IMR-90 (cell line): ENCODE measurements around the gene TBXAS1. TPM values are rescaled to one million over a fixed set of nuclear protein-coding genes. Genes with fewer than 3 reads are reported as not detected.

Experiments
- ATAC-seq: fragments of 200-7000 bp; cut with Tn5 transposase; 2 replicates; pipeline ENCODE4 v1.9.1; 2020; ENCODE audit warnings: low read depth, mild to moderate bottlenecking, moderate library complexity
- BruUV-seq: library from RNA; stranded (reverse); fragments of 400-500 nt; replicated peaks from 2 replicates; lab custom pipeline; 2021; lab: Mats Ljungman, UMichigan
- CTCF ChIA-PET: fragments of 300-600 bp; formaldehyde crosslinking; extraction: SDS; loops from one replicate; lab custom pipeline; 2021; ENCODE audit warnings: antibody characterized with exemption; lab: Yijun Ruan, JAX
- POLR2A ChIA-PET: fragments of 300-600 bp; sonication (Branson Sonifier 250); formaldehyde crosslinking; loops from one replicate; lab custom pipeline; 2022; ENCODE audit warnings: antibody characterized with exemption; ENCODE audit not compliant: unreplicated experiment; lab: Charles Lee
- DNase-seq: peaks from one replicate; pipeline ENCODE4 v3.0.0; 2013
- H2AFZ ChIP-seq: replicated peaks from 2 replicates; pipeline ENCODE3; 2013; ENCODE audit warnings: low read length, mild to moderate bottlenecking; ENCODE audit not compliant: poor library complexity
- H2AK5ac ChIP-seq: 2 replicates; pipeline ENCODE4 v1.6.1; 2013; ENCODE audit warnings: low read depth, low read length, inconsistent platforms
- H2AK9ac ChIP-seq: replicated peaks from 2 replicates; pipeline ENCODE3; 2013; ENCODE audit warnings: mild to moderate bottlenecking, low read depth, low read length, moderate library complexity; ENCODE audit not compliant: poor library complexity
- H2BK120ac ChIP-seq: 2 replicates; pipeline ENCODE4 v1.6.1; 2013; ENCODE audit warnings: low read depth, low read length, inconsistent platforms
- H2BK15ac ChIP-seq: 3 replicates; pipeline ENCODE4 v1.6.1; 2013; ENCODE audit warnings: low read depth, low read length, inconsistent platforms
- H2BK20ac ChIP-seq: 2 replicates; pipeline ENCODE4 v1.6.1; 2013; ENCODE audit warnings: low read depth, mild to moderate bottlenecking, inconsistent platforms, low read length, moderate library complexity
- H2BK5ac ChIP-seq: 2 replicates; pipeline ENCODE4 v1.6.1; 2013; ENCODE audit warnings: mild to moderate bottlenecking, low read depth, low read length, inconsistent platforms; ENCODE audit not compliant: poor library complexity, severe bottlenecking
- H3K14ac ChIP-seq: replicated peaks from 2 replicates; pipeline ENCODE4 v1.6.1; 2013; ENCODE audit warnings: low read depth, low read length, inconsistent platforms
- H3K18ac ChIP-seq: 2 replicates; pipeline ENCODE4 v1.6.1; 2013; ENCODE audit warnings: low read depth, low read length, control low read depth
- H3K23ac ChIP-seq: 2 replicates; pipeline ENCODE4 v1.6.1; 2013; ENCODE audit warnings: low read depth, low read length, inconsistent platforms
- H3K27ac ChIP-seq: 2 replicates; pipeline ENCODE4 v1.5.1; 2013; ENCODE audit warnings: mild to moderate bottlenecking, control low read depth, low read length; ENCODE audit not compliant: insufficient read depth
- H3K27me3 ChIP-seq: 2 replicates; pipeline ENCODE4 v1.6.1; 2013; ENCODE audit warnings: low read length; ENCODE audit not compliant: control insufficient read depth, insufficient read depth
- H3K36me3 ChIP-seq: 2 replicates; pipeline ENCODE4 v1.6.1; 2013; ENCODE audit warnings: low read length, mixed read lengths; ENCODE audit not compliant: control insufficient read depth, insufficient read depth
- H3K4ac ChIP-seq: 2 replicates; pipeline ENCODE4 v1.6.1; 2013; ENCODE audit warnings: low read depth, low read length, inconsistent platforms
- H3K4me1 ChIP-seq: 2 replicates; pipeline ENCODE4 v1.6.1; 2013; ENCODE audit warnings: low read length, mixed read lengths; ENCODE audit not compliant: control insufficient read depth, insufficient read depth
- H3K4me2 ChIP-seq: 2 replicates; pipeline ENCODE4 v1.6.1; 2013; ENCODE audit warnings: low read depth, mild to moderate bottlenecking, control low read depth, low read length, moderate library complexity
- H3K4me3 ChIP-seq: 2 replicates; pipeline ENCODE4 v1.5.1; 2013; ENCODE audit warnings: low read depth, mild to moderate bottlenecking, control low read depth, low read length, moderate library complexity; ENCODE audit not compliant: insufficient read depth
- H3K56ac ChIP-seq: 2 replicates; pipeline ENCODE4 v1.6.1; 2013; ENCODE audit warnings: low read length, inconsistent platforms; ENCODE audit not compliant: insufficient read depth; ENCODE audit errors: extremely low read depth
- H3K79me1 ChIP-seq, 2 experiments: 2 replicates each; pipeline ENCODE4 v1.6.1; 2013; ENCODE audit warnings: low read length in 2 of 2, inconsistent platforms in 1 of 2, low read depth in 1 of 2
- H3K9ac ChIP-seq: 2 replicates; pipeline ENCODE4 v1.6.1; 2013; ENCODE audit warnings: low read depth, low read length, control low read depth
- H3K9me1 ChIP-seq: 2 replicates; pipeline ENCODE4 v1.6.1; 2013; ENCODE audit warnings: low read length, inconsistent platforms; ENCODE audit not compliant: insufficient read depth
- H3K9me3 ChIP-seq: 2 replicates; pipeline ENCODE4 v1.6.1; 2013; ENCODE audit warnings: low read length; ENCODE audit not compliant: control insufficient read depth, insufficient read depth
- H4K20me1 ChIP-seq: 2 replicates; pipeline ENCODE4 v1.6.1; 2013; ENCODE audit warnings: low read length, inconsistent platforms; ENCODE audit not compliant: insufficient read depth
- H4K5ac ChIP-seq: 2 replicates; pipeline ENCODE4 v1.6.1; 2013; ENCODE audit warnings: mild to moderate bottlenecking, low read depth, low read length, control low read depth
- H4K8ac ChIP-seq, 2 experiments: 2 replicates each; pipeline ENCODE4 v1.6.1; 2013; ENCODE audit warnings: low read depth in 2 of 2, low read length in 2 of 2, control low read depth in 1 of 2, inconsistent platforms in 1 of 2
- H4K91ac ChIP-seq: 2 replicates; pipeline ENCODE4 v1.6.1; 2013; ENCODE audit warnings: low read depth, low read length, inconsistent platforms; ENCODE audit not compliant: insufficient read depth
- CEBPB ChIP-seq: IDR thresholded peaks from 2 replicates; pipeline ENCODE4 v1.6.1; 2012; ENCODE audit warnings: low read depth, low read length, improper control_type of control experiment
- FOS ChIP-seq: fragments of 150-350 bp; IDR thresholded peaks from 2 replicates; pipeline ENCODE4 v1.6.1; 2016; ENCODE audit warnings: low read depth, low read length
- MAFK ChIP-seq: IDR thresholded peaks from 2 replicates; pipeline ENCODE4 v1.6.1; 2012; ENCODE audit warnings: low read depth, low read length, improper control_type of control experiment
- MXI1 ChIP-seq: IDR thresholded peaks from 2 replicates; pipeline ENCODE4 v1.6.1; 2012; ENCODE audit warnings: low read depth, mild to moderate bottlenecking, low read length, moderate library complexity, borderline replicate concordance
- POLR2A ChIP-seq: IDR thresholded peaks from 2 replicates; pipeline ENCODE4 v1.6.1; 2012; ENCODE audit warnings: mild to moderate bottlenecking, low read depth, low read length
- RFX5 ChIP-seq: IDR thresholded peaks from 2 replicates; pipeline ENCODE4 v1.8.0; 2012; ENCODE audit warnings: low read depth, mild to moderate bottlenecking, low read length, moderate library complexity
- WGBS, 2 experiments: methylation state at CpG; one replicate each; pipeline versions ENCODE4 v1.1.5 to v1.1.7; 2013; ENCODE audit warnings: missing lambda C conversion rate in 2 of 2; ENCODE audit not compliant: insufficient read length in 1 of 2; ENCODE audit errors: extremely low coverage in 2 of 2; 5-methylcytosine and 5-hydroxymethylcytosine counted together
- dilution Hi-C: fragments of 300-500 bp; cut with HindIII; formaldehyde crosslinking; loops from one replicate; pipeline ENCODE4 v1.14.3; 2018; ENCODE audit warnings: low sequenced_read_pairs; ENCODE audit not compliant: unreplicated experiment
- in situ Hi-C: fragments of 300-500 bp; cut with MboI; formaldehyde crosslinking; loops from 3 replicates; pipeline ENCODE4 v1.14.3; 2019; ENCODE audit warnings: low sequenced_read_pairs, inconsistent platforms, mixed read lengths
- intact Hi-C: fragments of 100-400 bp; cut with micrococcal nuclease; formaldehyde crosslinking; loops from 2 replicates; pipeline ENCODE4 v1.10.0; 2022
- polyA plus RNA-seq, 3 experiments: library from polyadenylated mRNA; depleted of rRNA; stranded (reverse); fragments of >200 nt; gene quantifications; 2 replicates each; pipeline ENCODE4 v1.2.3, GENCODE V29; 2012; ENCODE audit warnings: low replicate concordance in 1 of 3
- total RNA-seq: library from RNA; depleted of rRNA; stranded (reverse); fragments of >200 nt; gene quantifications from 2 replicates; pipeline ENCODE4 v1.2.3, GENCODE V29; 2012
- TF ChIP-seq, protein P1 (sequence below): conservative IDR thresholded peaks from 2 replicates; pipeline ENCODE4 v1.5.1; 2012; ENCODE audit warnings: mild to moderate bottlenecking, low read depth, low read length, improper control_type of control experiment
- TF ChIP-seq, protein P2 (sequence below): fragments of 150-350 bp; IDR thresholded peaks from 2 replicates; pipeline ENCODE4 v1.6.1; 2017; ENCODE audit warnings: mild to moderate bottlenecking, antibody characterized with exemption, low read length, low read depth

TBXAS1 gene
- total and polyA plus RNA-seq, 2 of the 4 experiments (the other 2 are of a cell fraction): 5.9 to 10.8 TPM

GRCh38 chr7:140025814-140026433 lies 196.9 kb downstream of the TBXAS1 start:
- dilution Hi-C loops (no loop called here), in situ Hi-C loops (no loop called here), intact Hi-C loops (no loop called here)
- Histone ChIP-seq H3K27me3 (no peaks in the 10 kb centered on the region), H3K79me1 (no peaks in the 10 kb centered on the region), H3K27ac (no peak overlapping the region), H4K91ac (no peak overlapping the region), H3K4me2 (no peak overlapping the region), H3K18ac (no peak overlapping the region), H3K9me3 (no peaks in the 10 kb centered on the region), H2BK20ac (no peak overlapping the region), H2AFZ (no peak overlapping the region), H3K9me1 (peaks cover 12% of the 10 kb centered on the region), H3K36me3 (peaks cover 14% of the 10 kb centered on the region), H3K56ac (no peak overlapping the region), H3K4me3 (no peak overlapping the region), H2AK9ac (no peak overlapping the region), H4K8ac (no peak overlapping the region), H3K4me1 (no peaks in the 10 kb centered on the region), H2BK120ac (no peak overlapping the region), H2AK5ac (no peak overlapping the region), H2BK5ac (no peak overlapping the region), H3K14ac (no peak overlapping the region), H3K23ac (no peak overlapping the region), H3K9ac (no peak overlapping the region), H4K20me1 (no peaks in the 10 kb centered on the region), H3K4ac (no peak overlapping the region), H4K5ac (no peak overlapping the region), H2BK15ac (no peak overlapping the region)
- no CpG with 5 or more reads among the region's 12 CpGs for WGBS, 2 experiments
- no TSS peak for BruUV-seq
- TF ChIP-seq MXI1: no peak
- TF ChIP-seq FOS: no peak
- TF ChIP-seq POLR2A: no peak
- TF ChIP-seq CEBPB: no peak
- TF ChIP-seq, protein P1, sequence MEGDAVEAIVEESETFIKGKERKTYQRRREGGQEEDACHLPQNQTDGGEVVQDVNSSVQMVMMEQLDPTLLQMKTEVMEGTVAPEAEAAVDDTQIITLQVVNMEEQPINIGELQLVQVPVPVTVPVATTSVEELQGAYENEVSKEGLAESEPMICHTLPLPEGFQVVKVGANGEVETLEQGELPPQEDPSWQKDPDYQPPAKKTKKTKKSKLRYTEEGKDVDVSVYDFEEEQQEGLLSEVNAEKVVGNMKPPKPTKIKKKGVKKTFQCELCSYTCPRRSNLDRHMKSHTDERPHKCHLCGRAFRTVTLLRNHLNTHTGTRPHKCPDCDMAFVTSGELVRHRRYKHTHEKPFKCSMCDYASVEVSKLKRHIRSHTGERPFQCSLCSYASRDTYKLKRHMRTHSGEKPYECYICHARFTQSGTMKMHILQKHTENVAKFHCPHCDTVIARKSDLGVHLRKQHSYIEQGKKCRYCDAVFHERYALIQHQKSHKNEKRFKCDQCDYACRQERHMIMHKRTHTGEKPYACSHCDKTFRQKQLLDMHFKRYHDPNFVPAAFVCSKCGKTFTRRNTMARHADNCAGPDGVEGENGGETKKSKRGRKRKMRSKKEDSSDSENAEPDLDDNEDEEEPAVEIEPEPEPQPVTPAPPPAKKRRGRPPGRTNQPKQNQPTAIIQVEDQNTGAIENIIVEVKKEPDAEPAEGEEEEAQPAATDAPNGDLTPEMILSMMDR: no peak
- TF ChIP-seq, protein P2, sequence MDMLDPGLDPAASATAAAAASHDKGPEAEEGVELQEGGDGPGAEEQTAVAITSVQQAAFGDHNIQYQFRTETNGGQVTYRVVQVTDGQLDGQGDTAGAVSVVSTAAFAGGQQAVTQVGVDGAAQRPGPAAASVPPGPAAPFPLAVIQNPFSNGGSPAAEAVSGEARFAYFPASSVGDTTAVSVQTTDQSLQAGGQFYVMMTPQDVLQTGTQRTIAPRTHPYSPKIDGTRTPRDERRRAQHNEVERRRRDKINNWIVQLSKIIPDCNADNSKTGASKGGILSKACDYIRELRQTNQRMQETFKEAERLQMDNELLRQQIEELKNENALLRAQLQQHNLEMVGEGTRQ: no peak
- no peak for TF ChIP-seq RFX5
- no peak for TF ChIP-seq MAFK
- DNase-seq: no peak
- POLR2A ChIA-PET: no interaction called here
- CTCF ChIA-PET: no interaction called here
- ATAC-seq: no peak
